HepG2 (cell line): ENCODE data around the gene EGFR. TPM values are rescaled to one million over a fixed set of nuclear protein-coding genes. Genes with fewer than 3 reads are reported as not detected.

Experiments used
- ATAC-seq: fragments of 200-7000 bp; cut with Tn5 transposase; 3 replicates; pipeline ENCODE4 v1.9.1; 2020; ENCODE audit warnings: mild to moderate bottlenecking, moderate library complexity
- BruUV-seq: library from RNA; stranded (reverse); fragments of 400-500 nt; replicated peaks from 2 replicates; lab custom pipeline; 2021; lab: Mats Ljungman, UMichigan
- CTCF ChIA-PET: fragments of 300-600 bp; formaldehyde crosslinking; extraction: SDS; loops from one replicate; lab custom pipeline; 2021; ENCODE audit warnings: low total read pairs, inconsistent platforms, low intra/inter-chr PET ratio; lab: Yijun Ruan, JAX
- POLR2A ChIA-PET: fragments of 350-600 bp; sonication (Branson Sonifier 250); formaldehyde crosslinking; loops from one replicate; lab custom pipeline; 2020; ENCODE audit warnings: antibody characterized with exemption, inconsistent platforms; lab: Yijun Ruan, JAX
- DNase-seq: peaks from one replicate; pipeline ENCODE4 v3.0.0-alpha.2; 2015; ENCODE audit warnings: low spot score
- FAIRE-seq: peaks from 3 replicates; lab custom pipeline; 2011; peaks lifted over from hg19 to GRCh38; lab: Jason Lieb, UNC
- H2AFZ ChIP-seq: one replicate; pipeline ENCODE4 v1.6.1; 2011; ENCODE audit warnings: low read length, inconsistent platforms
- H3K27ac ChIP-seq: fragments of 300-600 bp; 3 replicates; pipeline ENCODE4 v1.8.0; 2011; ENCODE audit warnings: mixed run types, mild to moderate bottlenecking, mixed read lengths, low read length, inconsistent platforms; ENCODE audit not compliant: insufficient read depth; ENCODE audit errors: extremely low read length
- H3K27me3 ChIP-seq, 2 experiments: fragments of 200-600 bp in 1 of 2; 2 replicates in 1 of 2; 3 replicates in 1 of 2; pipeline versions ENCODE4 v1.6.0 to v1.8.0; 2011; ENCODE audit warnings: low read length in 2 of 2, mild to moderate bottlenecking in 2 of 2, moderate library complexity in 2 of 2, inconsistent platforms in 1 of 2; ENCODE audit not compliant: insufficient read depth in 2 of 2, control insufficient read depth in 1 of 2
- H3K36me3 ChIP-seq, 2 experiments: fragments of 200-600 bp in 1 of 2; replicated peaks in 1 of 2; 2 replicates in 1 of 2; 3 replicates in 1 of 2; pipeline versions ENCODE4 v1.5.1 to v1.8.0; 2011; ENCODE audit warnings: low read length in 2 of 2, inconsistent platforms in 1 of 2; ENCODE audit not compliant: insufficient read depth in 2 of 2, control insufficient read depth in 1 of 2
- H3K4me1 ChIP-seq: 2 replicates; pipeline ENCODE4 v1.5.1; 2012; ENCODE audit warnings: low read length, inconsistent platforms; ENCODE audit not compliant: insufficient read depth
- H3K4me2 ChIP-seq: 2 replicates; pipeline ENCODE4 v1.6.0; 2011; ENCODE audit warnings: low read depth, low read length, inconsistent platforms
- H3K4me3 ChIP-seq, 3 experiments: fragments of 200-600 bp in 1 of 3; sonication (generic), shearing (Covaris generic) in 1 of 3; replicated peaks in 1 of 3; 2 replicates each; pipeline ENCODE4 v1.5.1; 2011 to 2016; ENCODE audit warnings: low read length in 3 of 3, inconsistent platforms in 2 of 3, low read depth in 2 of 3, mild to moderate bottlenecking in 2 of 3, control low read depth in 1 of 3, mixed read lengths in 1 of 3; ENCODE audit not compliant: insufficient read depth in 1 of 3
- H3K79me2 ChIP-seq: one replicate; pipeline ENCODE4 v1.6.1; 2011; ENCODE audit warnings: low read length, inconsistent platforms; ENCODE audit not compliant: insufficient read depth
- H3K9ac ChIP-seq: 2 replicates; pipeline ENCODE4 v1.6.0; 2011; ENCODE audit warnings: mild to moderate bottlenecking, low read depth, low read length, inconsistent platforms; ENCODE audit not compliant: insufficient read depth
- H3K9me3 ChIP-seq: 2 replicates; pipeline ENCODE4 v1.5.1; 2012; ENCODE audit warnings: mild to moderate bottlenecking, low read length
- H4K20me1 ChIP-seq: 2 replicates; pipeline ENCODE4 v1.6.0; 2011; ENCODE audit warnings: inconsistent platforms, mild to moderate bottlenecking, low read length, moderate library complexity; ENCODE audit not compliant: insufficient read depth
- ARNT2 ChIP-seq: sonication (generic); formaldehyde crosslinking; IDR thresholded peaks from 2 replicates; pipeline ENCODE4 v1.8.0; 2022; ENCODE audit warnings: mild to moderate bottlenecking, low read depth, missing genetic modification reagents, moderate library complexity
- BCL6 ChIP-seq: IDR thresholded peaks from 2 replicates; pipeline ENCODE4 v1.6.1; 2016; ENCODE audit warnings: missing genetic modification reagents, missing compliant biosample characterization
- CHCHD3 ChIP-seq: sonication (generic); formaldehyde crosslinking; IDR thresholded peaks from 2 replicates; pipeline ENCODE4 v1.8.0; 2022; ENCODE audit warnings: mild to moderate bottlenecking, missing genetic modification reagents, moderate library complexity
- EP300 ChIP-seq, 3 experiments: sonication (generic) in 1 of 3; formaldehyde crosslinking in 1 of 3; IDR thresholded peaks; 2 replicates each; pipeline versions ENCODE4 v1.5.1 to v1.6.1; 2011 to 2020; ENCODE audit warnings: low read depth in 2 of 3, low read length in 2 of 3, borderline replicate concordance in 1 of 3, improper control_type of control experiment in 1 of 3, mild to moderate bottlenecking in 1 of 3, missing genetic modification reagents in 1 of 3, moderate library complexity in 1 of 3
- FOXA3 ChIP-seq: IDR thresholded peaks from 2 replicates; pipeline ENCODE4 v1.6.1; 2016; ENCODE audit warnings: missing genetic modification reagents, missing compliant biosample characterization
- KDM1A ChIP-seq: IDR thresholded peaks from 2 replicates; pipeline ENCODE4 v1.6.1; 2016; ENCODE audit warnings: missing compliant biosample characterization
- NONO ChIP-seq, 2 experiments: fragments of 450-650 bp in 1 of 2; sonication (generic) in 1 of 2; formaldehyde crosslinking in 1 of 2; IDR thresholded peaks in 1 of 2; conservative IDR thresholded peaks in 1 of 2; 2 replicates each; pipeline versions ENCODE4 v1.6.1 to v1.8.0; 2017 to 2022; ENCODE audit warnings: mild to moderate bottlenecking in 1 of 2, missing genetic modification reagents in 1 of 2, moderate library complexity in 1 of 2
- ONECUT2 ChIP-seq: sonication (generic); formaldehyde crosslinking; IDR thresholded peaks from 2 replicates; pipeline ENCODE4 v1.4.0; 2020; ENCODE audit warnings: missing genetic modification reagents
- SRSF9 ChIP-seq: fragments of 200-400 bp; formaldehyde crosslinking; IDR thresholded peaks from 2 replicates; pipeline ENCODE4 v1.6.1; 2018; ENCODE audit warnings: borderline replicate concordance, mild to moderate bottlenecking, low read depth, low read length; ENCODE audit not compliant: insufficient read depth, poor library complexity, severe bottlenecking
- ZMYM4 ChIP-seq: sonication (generic); formaldehyde crosslinking; IDR thresholded peaks from 2 replicates; pipeline ENCODE4 v1.8.1; 2023; ENCODE audit warnings: mild to moderate bottlenecking, missing genetic modification reagents
- ZNF10 ChIP-seq: sonication (generic); formaldehyde crosslinking; IDR thresholded peaks from 2 replicates; pipeline ENCODE4 v1.4.0; 2020; ENCODE audit warnings: mild to moderate bottlenecking, low read depth, missing genetic modification reagents, borderline replicate concordance
- ZNF564 ChIP-seq: sonication (generic); formaldehyde crosslinking; IDR thresholded peaks from 2 replicates; pipeline ENCODE4 v1.8.1; 2023; ENCODE audit warnings: mild to moderate bottlenecking, missing genetic modification reagents
- ZNF709 ChIP-seq: sonication (generic); formaldehyde crosslinking; IDR thresholded peaks from 2 replicates; pipeline ENCODE4 v1.5.0; 2020; ENCODE audit warnings: mild to moderate bottlenecking, missing genetic modification reagents
- WGBS: methylation state at CpG from one replicate; pipeline ENCODE4 v1.1.6; 2017; ENCODE audit warnings: low lambda C conversion rate; 5-methylcytosine and 5-hydroxymethylcytosine counted together
- in situ Hi-C: cut with HindIII; loops from 2 replicates; pipeline ENCODE4 v1.10.0; 2017; ENCODE audit warnings: low pct_unique_long_range_greater_than_20kb; ENCODE audit not compliant: extremely low pct_ligation_motif_present
- intact Hi-C: fragments of 100-400 bp; cut with micrococcal nuclease; formaldehyde crosslinking; loops from one replicate; pipeline ENCODE4 v1.10.0; 2022; ENCODE audit not compliant: unreplicated experiment
- polyA plus RNA-seq, 8 experiments: library from polyadenylated mRNA; depleted of rRNA in 3 of 8; stranded (reverse) in 7 of 8; unstranded in 1 of 8; fragments of >200 nt; fragmentation: Illumina TruSeq in 4 of 8; extraction: Trizol in 4 of 8; gene quantifications; 2 replicates each; pipeline versions ENCODE4 v1.2.1 to v1.2.3, GENCODE V29; 2011 to 2016; ENCODE audit warnings: low read depth in 4 of 8, missing spikeins in 1 of 8, mixed read lengths in 1 of 8; ENCODE audit not compliant: insufficient read depth in 1 of 8
- total RNA-seq, 5 experiments: library from RNA; depleted of rRNA; stranded (reverse); fragments of >200 nt; fragmentation: Illumina TruSeq; extraction: Trizol; gene quantifications; 2 replicates each; pipeline ENCODE4 v1.2.3, GENCODE V29; 2016; ENCODE audit warnings: low read depth in 1 of 5
- TF ChIP-seq, protein P1 (sequence below): sonication (generic); formaldehyde crosslinking; IDR thresholded peaks from 2 replicates; pipeline ENCODE4 v1.5.1; 2020; ENCODE audit warnings: mild to moderate bottlenecking, missing genetic modification reagents, borderline replicate concordance
- TF ChIP-seq, protein P2 (sequence below): sonication (generic); formaldehyde crosslinking; conservative IDR thresholded peaks from 2 replicates; pipeline ENCODE4 v1.4.0; 2020; ENCODE audit warnings: mild to moderate bottlenecking, missing genetic modification reagents, moderate library complexity

The EGFR gene
- total and polyA plus RNA-seq, 2 of the 13 experiments (the other 11 are each of a cell fraction or from before 2014, with no cell fraction given): 7.0 to 10.0 TPM

DNA sequence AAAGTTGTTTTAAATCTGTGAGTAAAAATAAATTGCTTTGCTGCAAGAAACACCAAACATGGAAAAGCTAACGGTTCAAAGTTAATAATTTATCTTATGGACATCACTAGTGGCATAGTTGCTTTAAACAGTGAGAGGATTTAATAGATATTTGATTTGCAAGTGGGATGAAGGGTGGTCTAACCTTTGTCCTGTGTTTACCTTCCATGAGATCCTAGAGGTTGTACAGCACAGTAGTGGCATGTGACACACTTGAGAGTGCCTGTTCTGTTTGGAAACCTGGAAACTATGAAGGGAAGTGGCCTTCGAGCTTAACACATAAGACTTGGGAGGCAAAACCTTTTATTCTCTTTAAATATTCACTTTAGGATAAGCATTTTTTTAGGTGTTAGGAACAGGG lies 16.0 kb downstream of the EGFR start:
- H4K20me1 ChIP-seq: no peaks in the 10 kb centered on the region
- CTCF ChIA-PET: no interaction called here
- peak; percentile 40; the same call in 1 of the 2 replicates for TF ChIP-seq ZNF564 (CRISPR knock-in tag)
- TF ChIP-seq ZMYM4 (CRISPR knock-in tag): peak; percentile 28; the same call in 1 of the 2 replicates
- TF ChIP-seq, protein P1, sequence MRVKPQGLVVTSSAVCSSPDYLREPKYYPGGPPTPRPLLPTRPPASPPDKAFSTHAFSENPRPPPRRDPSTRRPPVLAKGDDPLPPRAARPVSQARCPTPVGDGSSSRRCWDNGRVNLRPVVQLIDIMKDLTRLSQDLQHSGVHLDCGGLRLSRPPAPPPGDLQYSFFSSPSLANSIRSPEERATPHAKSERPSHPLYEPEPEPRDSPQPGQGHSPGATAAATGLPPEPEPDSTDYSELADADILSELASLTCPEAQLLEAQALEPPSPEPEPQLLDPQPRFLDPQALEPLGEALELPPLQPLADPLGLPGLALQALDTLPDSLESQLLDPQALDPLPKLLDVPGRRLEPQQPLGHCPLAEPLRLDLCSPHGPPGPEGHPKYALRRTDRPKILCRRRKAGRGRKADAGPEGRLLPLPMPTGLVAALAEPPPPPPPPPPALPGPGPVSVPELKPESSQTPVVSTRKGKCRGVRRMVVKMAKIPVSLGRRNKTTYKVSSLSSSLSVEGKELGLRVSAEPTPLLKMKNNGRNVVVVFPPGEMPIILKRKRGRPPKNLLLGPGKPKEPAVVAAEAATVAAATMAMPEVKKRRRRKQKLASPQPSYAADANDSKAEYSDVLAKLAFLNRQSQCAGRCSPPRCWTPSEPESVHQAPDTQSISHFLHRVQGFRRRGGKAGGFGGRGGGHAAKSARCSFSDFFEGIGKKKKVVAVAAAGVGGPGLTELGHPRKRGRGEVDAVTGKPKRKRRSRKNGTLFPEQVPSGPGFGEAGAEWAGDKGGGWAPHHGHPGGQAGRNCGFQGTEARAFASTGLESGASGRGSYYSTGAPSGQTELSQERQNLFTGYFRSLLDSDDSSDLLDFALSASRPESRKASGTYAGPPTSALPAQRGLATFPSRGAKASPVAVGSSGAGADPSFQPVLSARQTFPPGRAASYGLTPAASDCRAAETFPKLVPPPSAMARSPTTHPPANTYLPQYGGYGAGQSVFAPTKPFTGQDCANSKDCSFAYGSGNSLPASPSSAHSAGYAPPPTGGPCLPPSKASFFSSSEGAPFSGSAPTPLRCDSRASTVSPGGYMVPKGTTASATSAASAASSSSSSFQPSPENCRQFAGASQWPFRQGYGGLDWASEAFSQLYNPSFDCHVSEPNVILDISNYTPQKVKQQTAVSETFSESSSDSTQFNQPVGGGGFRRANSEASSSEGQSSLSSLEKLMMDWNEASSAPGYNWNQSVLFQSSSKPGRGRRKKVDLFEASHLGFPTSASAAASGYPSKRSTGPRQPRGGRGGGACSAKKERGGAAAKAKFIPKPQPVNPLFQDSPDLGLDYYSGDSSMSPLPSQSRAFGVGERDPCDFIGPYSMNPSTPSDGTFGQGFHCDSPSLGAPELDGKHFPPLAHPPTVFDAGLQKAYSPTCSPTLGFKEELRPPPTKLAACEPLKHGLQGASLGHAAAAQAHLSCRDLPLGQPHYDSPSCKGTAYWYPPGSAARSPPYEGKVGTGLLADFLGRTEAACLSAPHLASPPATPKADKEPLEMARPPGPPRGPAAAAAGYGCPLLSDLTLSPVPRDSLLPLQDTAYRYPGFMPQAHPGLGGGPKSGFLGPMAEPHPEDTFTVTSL (CRISPR knock-in tag): 0 out of 2 replicates have a peak, but pooled peaks have one; percentile 28
- TF ChIP-seq ARNT2 (CRISPR knock-in tag): no peak
- peak; percentile 63 for TF ChIP-seq BCL6
- TF ChIP-seq KDM1A (CRISPR knock-in tag): no peak
- TF ChIP-seq FOXA3: 0 out of 2 replicates have a peak, but pooled peaks have one; percentile 26
- TF ChIP-seq NONO (IDR thresholded peaks at IDR 0.05): no peak
- TF ChIP-seq NONO (CRISPR knock-in tag; conservative IDR thresholded peaks at IDR 0.05): no peak
- TF ChIP-seq ONECUT2 (CRISPR knock-in tag): no peak
- no peak for TF ChIP-seq SRSF9
- TF ChIP-seq, protein P2, sequence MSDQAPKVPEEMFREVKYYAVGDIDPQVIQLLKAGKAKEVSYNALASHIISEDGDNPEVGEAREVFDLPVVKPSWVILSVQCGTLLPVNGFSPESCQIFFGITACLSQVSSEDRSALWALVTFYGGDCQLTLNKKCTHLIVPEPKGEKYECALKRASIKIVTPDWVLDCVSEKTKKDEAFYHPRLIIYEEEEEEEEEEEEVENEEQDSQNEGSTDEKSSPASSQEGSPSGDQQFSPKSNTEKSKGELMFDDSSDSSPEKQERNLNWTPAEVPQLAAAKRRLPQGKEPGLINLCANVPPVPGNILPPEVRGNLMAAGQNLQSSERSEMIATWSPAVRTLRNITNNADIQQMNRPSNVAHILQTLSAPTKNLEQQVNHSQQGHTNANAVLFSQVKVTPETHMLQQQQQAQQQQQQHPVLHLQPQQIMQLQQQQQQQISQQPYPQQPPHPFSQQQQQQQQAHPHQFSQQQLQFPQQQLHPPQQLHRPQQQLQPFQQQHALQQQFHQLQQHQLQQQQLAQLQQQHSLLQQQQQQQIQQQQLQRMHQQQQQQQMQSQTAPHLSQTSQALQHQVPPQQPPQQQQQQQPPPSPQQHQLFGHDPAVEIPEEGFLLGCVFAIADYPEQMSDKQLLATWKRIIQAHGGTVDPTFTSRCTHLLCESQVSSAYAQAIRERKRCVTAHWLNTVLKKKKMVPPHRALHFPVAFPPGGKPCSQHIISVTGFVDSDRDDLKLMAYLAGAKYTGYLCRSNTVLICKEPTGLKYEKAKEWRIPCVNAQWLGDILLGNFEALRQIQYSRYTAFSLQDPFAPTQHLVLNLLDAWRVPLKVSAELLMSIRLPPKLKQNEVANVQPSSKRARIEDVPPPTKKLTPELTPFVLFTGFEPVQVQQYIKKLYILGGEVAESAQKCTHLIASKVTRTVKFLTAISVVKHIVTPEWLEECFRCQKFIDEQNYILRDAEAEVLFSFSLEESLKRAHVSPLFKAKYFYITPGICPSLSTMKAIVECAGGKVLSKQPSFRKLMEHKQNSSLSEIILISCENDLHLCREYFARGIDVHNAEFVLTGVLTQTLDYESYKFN (CRISPR knock-in tag): 0 out of 2 replicates have a peak, but pooled peaks have one; percentile 37
- TF ChIP-seq CHCHD3: no peak
- no peak for TF ChIP-seq ZNF10 (CRISPR knock-in tag)
- TF ChIP-seq ZNF709 (CRISPR knock-in tag): no peak
- TF ChIP-seq EP300 (IDR thresholded peaks at IDR 0.05; ENCODE audit: low read depth in 2 of 2, low read length in 2 of 2): 0 out of 4 replicates have a peak, but pooled peaks of 1 of the 2 experiments have one; percentile 6
- TF ChIP-seq EP300 (CRISPR knock-in tag; IDR thresholded peaks at IDR 0.05; ENCODE audit: borderline replicate concordance): no peak

More for the DNA sequence above, 16.0 kb downstream of the EGFR start:
- 5% methylated on average over 2 of the region's 2 CpGs for WGBS
- POLR2A ChIA-PET: no interaction called here
- DNase-seq (peak; percentile 58), ATAC-seq (peak; percentile 71), FAIRE-seq (no peak)
- Histone ChIP-seq H3K9ac (no peak overlapping the region), H3K27ac (peak overlapping the region; percentile 49), H3K4me2 (peak overlapping the region; percentile 16), H3K9me3 (no peaks in the 10 kb centered on the region), H2AFZ (no peak overlapping the region), H3K79me2 (peaks cover 2% of the 10 kb centered on the region), H3K27me3 (no peaks in the 10 kb centered on the region), H3K36me3 (no peaks in the 10 kb centered on the region), H3K4me3 (no peak overlapping the region), H3K4me1 (peaks cover 58% of the 10 kb centered on the region)
- intact Hi-C loops: loop anchor here (2.0 kb wide), 1 partner anchor 30 kb away; no protein-coding TSS in a partner anchor
- BruUV-seq: no TSS peak
- in situ Hi-C loops: no loop called here
